Peyer's patch (tissue), 4 donors: ENCODE results near the gene HELB.

Experiments
- POLR2A ChIP-seq, 2 donors: fragments of 450-650 bp; IDR thresholded peaks; one replicate each; pipeline ENCODE4 v1.5.1; 2017; ENCODE audit warnings: antibody characterized with exemption in 2 of 2, mild to moderate bottlenecking in 2 of 2, moderate library complexity in 2 of 2
- TF ChIP-seq, protein P1 (sequence below), 6 experiments: fragments of 450-650 bp in 4 of 6; fragments of 200-600 bp in 2 of 6; sonication (generic) in 1 of 6; IDR thresholded peaks; one replicate each; pipeline ENCODE4 v1.5.1; 2017 to 2019; ENCODE audit warnings: antibody characterized with exemption in 6 of 6, mild to moderate bottlenecking in 3 of 6, moderate library complexity in 1 of 6

DNA sequence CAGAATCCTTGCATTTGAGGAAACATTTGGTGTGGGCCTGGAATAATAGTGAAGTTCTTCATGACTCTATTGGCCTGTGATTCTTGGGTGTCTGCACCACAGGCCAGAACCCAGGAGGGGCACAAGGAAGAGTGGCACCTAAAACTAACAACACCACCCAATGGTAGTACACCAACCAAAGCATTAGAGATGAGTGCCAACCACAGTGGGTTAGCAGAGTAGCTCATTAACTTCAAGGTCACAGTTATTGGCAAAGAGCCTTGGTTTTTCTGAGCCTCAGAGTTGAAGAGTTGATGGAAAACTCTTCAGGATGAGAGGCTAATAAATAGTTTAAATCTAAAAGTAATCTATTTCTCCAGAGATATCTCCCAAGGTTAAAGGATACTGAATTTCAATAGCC is 57.0 kb downstream of the HELB start:
- TF ChIP-seq, protein P1, sequence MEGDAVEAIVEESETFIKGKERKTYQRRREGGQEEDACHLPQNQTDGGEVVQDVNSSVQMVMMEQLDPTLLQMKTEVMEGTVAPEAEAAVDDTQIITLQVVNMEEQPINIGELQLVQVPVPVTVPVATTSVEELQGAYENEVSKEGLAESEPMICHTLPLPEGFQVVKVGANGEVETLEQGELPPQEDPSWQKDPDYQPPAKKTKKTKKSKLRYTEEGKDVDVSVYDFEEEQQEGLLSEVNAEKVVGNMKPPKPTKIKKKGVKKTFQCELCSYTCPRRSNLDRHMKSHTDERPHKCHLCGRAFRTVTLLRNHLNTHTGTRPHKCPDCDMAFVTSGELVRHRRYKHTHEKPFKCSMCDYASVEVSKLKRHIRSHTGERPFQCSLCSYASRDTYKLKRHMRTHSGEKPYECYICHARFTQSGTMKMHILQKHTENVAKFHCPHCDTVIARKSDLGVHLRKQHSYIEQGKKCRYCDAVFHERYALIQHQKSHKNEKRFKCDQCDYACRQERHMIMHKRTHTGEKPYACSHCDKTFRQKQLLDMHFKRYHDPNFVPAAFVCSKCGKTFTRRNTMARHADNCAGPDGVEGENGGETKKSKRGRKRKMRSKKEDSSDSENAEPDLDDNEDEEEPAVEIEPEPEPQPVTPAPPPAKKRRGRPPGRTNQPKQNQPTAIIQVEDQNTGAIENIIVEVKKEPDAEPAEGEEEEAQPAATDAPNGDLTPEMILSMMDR (IDR thresholded peaks at IDR 0.05): no peak
- no peak for TF ChIP-seq POLR2A (IDR thresholded peaks at IDR 0.05)
